KOPT-K1 (cell line): Measurements from ENCODE around the gene DDAH1.

Source experiments
- H3K27ac ChIP-seq: fragments of 200-600 bp; sonication (generic); 2 replicates; pipeline ENCODE4 v1.5.1; 2016; ENCODE audit warnings: antibody characterized with exemption, mild to moderate bottlenecking, low read depth, low read length; ENCODE audit not compliant: poor library complexity, severe bottlenecking
- H3K36me3 ChIP-seq: fragments of 200-600 bp; sonication (generic); 2 replicates; pipeline ENCODE4 v1.5.1; 2017; ENCODE audit warnings: antibody characterized with exemption, mild to moderate bottlenecking, low read length, moderate library complexity; ENCODE audit not compliant: insufficient read depth
- H3K9me3 ChIP-seq: fragments of 200-600 bp; sonication (generic); 2 replicates; pipeline ENCODE4 v1.5.1; 2017; ENCODE audit warnings: antibody characterized with exemption, low read length, mild to moderate bottlenecking; ENCODE audit not compliant: insufficient read depth, poor library complexity, severe bottlenecking

Gene DDAH1

DNA sequence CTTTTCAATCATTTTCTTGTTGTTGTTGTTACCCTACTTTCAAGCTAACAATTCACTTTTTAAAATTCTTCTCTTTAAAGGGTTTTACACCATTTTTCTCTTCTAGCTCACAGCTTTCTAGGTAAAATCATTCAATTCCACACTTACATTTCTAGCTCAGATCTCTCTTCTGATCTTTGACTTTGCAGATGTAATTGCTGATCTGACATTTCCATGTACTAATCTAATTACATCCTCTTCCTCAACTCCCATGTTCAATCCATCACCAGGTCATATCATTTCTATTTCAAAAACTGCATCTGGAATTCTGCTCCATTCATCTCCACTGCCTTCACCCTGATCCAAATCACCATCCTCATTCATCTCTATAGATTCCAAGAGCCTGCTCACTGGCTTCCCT is 191.6 kb downstream of the DDAH1 start:
- Histone ChIP-seq H3K36me3 (peaks cover 49% of the 10 kb centered on the region), H3K27ac (no peak overlapping the region), H3K9me3 (no peaks in the 10 kb centered on the region)

- Histone ChIP-seq H3K27ac (no peak overlapping the region), H3K36me3 (peaks cover 89% of the 10 kb centered on the region), H3K9me3 (no peaks in the 10 kb centered on the region)
These were observed 196.0 kb downstream of the DDAH1 start for GRCh38 chr1:85268801-85269585.
